AG10803 (cell line): ENCODE results near the gene RSPO4.

ENCODE experiments used
- DNase-seq: peaks from one replicate; pipeline ENCODE4 v3.0.0; 2010; ENCODE audit warnings: low read depth
- H3K4me3 ChIP-seq: 2 replicates; pipeline ENCODE4 v1.5.1; 2011; ENCODE audit warnings: mild to moderate bottlenecking, low read length, control low read depth
- CTCF ChIP-seq: conservative IDR thresholded peaks from 2 replicates; pipeline ENCODE4 v1.5.1; 2011; ENCODE audit warnings: mild to moderate bottlenecking, low read length, control low read depth, inconsistent platforms

The RSPO4 gene

GRCh38 chr20:910870-911770 lies 91.0 kb downstream of the RSPO4 start:
- TF ChIP-seq CTCF: no peak
- no peak overlapping the region for H3K4me3 ChIP-seq
- peak; percentile 61 for DNase-seq

GRCh38 chr20:910132-910869 lies 91.8 kb downstream of the RSPO4 start:
- TF ChIP-seq CTCF: no peak
- peak; percentile 47 for DNase-seq
- no peak overlapping the region for H3K4me3 ChIP-seq

GRCh38 chr20:909641-910040 lies 92.5 kb downstream of the RSPO4 start:
- no peak for DNase-seq
- TF ChIP-seq CTCF: no peak
- H3K4me3 ChIP-seq: no peak overlapping the region
